Chondrocyte (in vitro differentiated cells): Measurements from ENCODE around the gene CEMIP2. TPM values are rescaled to one million over a fixed set of nuclear protein-coding genes. Genes with fewer than 3 reads are reported as not detected.
A peak's percentile ranks its signal among the peaks of the same experiment; 100 is the strongest.

Source experiments
- DNase-seq: peaks from one replicate; pipeline ENCODE4 v3.0.0; 2021; ENCODE audit warnings: mixed read lengths, low spot score
- H3K27ac Mint-ChIP-seq: one replicate; pipeline ENCODE4 v1.8.0; 2021; ENCODE audit warnings: mild to moderate bottlenecking, moderate library complexity, mixed read lengths; ENCODE audit not compliant: unreplicated experiment
- H3K27me3 Mint-ChIP-seq: 2 replicates; pipeline ENCODE4 v1.8.0; 2021; ENCODE audit warnings: low read depth, mixed read lengths
- H3K36me3 Mint-ChIP-seq: 2 replicates; pipeline ENCODE4 v1.8.0; 2021; ENCODE audit warnings: low read depth, mixed read lengths
- H3K4me1 Mint-ChIP-seq: 2 replicates; pipeline ENCODE4 v1.8.0; 2021; ENCODE audit warnings: low read depth, mild to moderate bottlenecking, mixed read lengths
- H3K4me3 Mint-ChIP-seq: one replicate; pipeline ENCODE4 v1.8.0; 2021; ENCODE audit warnings: mild to moderate bottlenecking, moderate library complexity, mixed read lengths; ENCODE audit not compliant: unreplicated experiment
- H3K9me3 Mint-ChIP-seq: 2 replicates; pipeline ENCODE4 v1.8.0; 2021; ENCODE audit warnings: low read depth, mixed read lengths
- total RNA-seq: library from RNA; stranded (reverse); gene quantifications from 3 replicates; pipeline ENCODE4 v1.2.1, GENCODE V29; 2021
- TF ChIP-seq, protein P1 (sequence below): fragments of 200-600 bp; sonication (generic); IDR thresholded peaks from 2 replicates; pipeline ENCODE4 v1.5.0; 2021; ENCODE audit warnings: antibody characterized with exemption, mild to moderate bottlenecking, moderate library complexity

Gene CEMIP2
- total RNA-seq, 1 donor from 2014 or later: 23.3 TPM

- no peaks in the 10 kb centered on the region for H3K27me3 Mint-ChIP-seq
- DNase-seq: no peak
- peaks cover 50% of the 10 kb centered on the region for H3K4me1 Mint-ChIP-seq
- no peaks in the 10 kb centered on the region for H3K9me3 Mint-ChIP-seq
- peaks cover 6% of the 10 kb centered on the region for H3K36me3 Mint-ChIP-seq
- peak overlapping the region; percentile 55 for H3K27ac Mint-ChIP-seq
- TF ChIP-seq, protein P1, sequence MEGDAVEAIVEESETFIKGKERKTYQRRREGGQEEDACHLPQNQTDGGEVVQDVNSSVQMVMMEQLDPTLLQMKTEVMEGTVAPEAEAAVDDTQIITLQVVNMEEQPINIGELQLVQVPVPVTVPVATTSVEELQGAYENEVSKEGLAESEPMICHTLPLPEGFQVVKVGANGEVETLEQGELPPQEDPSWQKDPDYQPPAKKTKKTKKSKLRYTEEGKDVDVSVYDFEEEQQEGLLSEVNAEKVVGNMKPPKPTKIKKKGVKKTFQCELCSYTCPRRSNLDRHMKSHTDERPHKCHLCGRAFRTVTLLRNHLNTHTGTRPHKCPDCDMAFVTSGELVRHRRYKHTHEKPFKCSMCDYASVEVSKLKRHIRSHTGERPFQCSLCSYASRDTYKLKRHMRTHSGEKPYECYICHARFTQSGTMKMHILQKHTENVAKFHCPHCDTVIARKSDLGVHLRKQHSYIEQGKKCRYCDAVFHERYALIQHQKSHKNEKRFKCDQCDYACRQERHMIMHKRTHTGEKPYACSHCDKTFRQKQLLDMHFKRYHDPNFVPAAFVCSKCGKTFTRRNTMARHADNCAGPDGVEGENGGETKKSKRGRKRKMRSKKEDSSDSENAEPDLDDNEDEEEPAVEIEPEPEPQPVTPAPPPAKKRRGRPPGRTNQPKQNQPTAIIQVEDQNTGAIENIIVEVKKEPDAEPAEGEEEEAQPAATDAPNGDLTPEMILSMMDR: no peak
- no peak overlapping the region for H3K4me3 Mint-ChIP-seq
Measured at GRCh38 chr9:71681708-71682272, 86.5 kb downstream of the CEMIP2 start.

DNA sequence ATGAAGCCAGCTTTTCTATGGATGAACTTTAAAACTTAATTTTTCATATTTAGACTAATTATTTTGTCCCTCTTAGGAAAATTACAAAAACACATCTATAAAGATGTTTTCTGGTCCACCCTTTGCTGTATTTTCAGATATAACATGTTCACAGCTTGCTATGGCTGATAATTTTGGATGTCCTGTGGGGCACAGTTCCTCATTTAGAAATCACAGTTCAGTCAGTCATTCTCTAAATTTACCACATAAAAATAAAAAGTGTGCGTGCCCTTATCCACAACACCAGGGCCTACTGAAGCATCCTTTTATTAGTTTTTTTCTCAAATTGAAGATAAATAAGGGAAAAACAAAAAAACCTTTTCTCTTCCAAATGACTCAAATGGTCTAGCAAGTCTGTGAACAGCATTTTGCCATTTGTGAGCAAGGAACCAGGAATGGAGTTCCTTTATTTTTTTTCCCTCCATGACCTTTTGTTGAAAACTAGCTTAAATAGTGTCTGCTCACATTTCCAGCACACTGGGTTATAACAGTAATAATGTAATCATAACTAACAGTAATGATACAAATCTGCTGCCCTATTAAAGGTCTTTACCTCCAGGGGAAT is 87.1 kb downstream of the CEMIP2 start:
- TF ChIP-seq, protein P1: no peak
- no peak for DNase-seq
- peaks cover 6% of the 10 kb centered on the region for H3K36me3 Mint-ChIP-seq
- H3K4me1 Mint-ChIP-seq: peaks cover 50% of the 10 kb centered on the region
- H3K4me3 Mint-ChIP-seq: no peak overlapping the region
- H3K27me3 Mint-ChIP-seq: no peaks in the 10 kb centered on the region
- no peaks in the 10 kb centered on the region for H3K9me3 Mint-ChIP-seq
- H3K27ac Mint-ChIP-seq: peak overlapping the region; percentile 55

DNA sequence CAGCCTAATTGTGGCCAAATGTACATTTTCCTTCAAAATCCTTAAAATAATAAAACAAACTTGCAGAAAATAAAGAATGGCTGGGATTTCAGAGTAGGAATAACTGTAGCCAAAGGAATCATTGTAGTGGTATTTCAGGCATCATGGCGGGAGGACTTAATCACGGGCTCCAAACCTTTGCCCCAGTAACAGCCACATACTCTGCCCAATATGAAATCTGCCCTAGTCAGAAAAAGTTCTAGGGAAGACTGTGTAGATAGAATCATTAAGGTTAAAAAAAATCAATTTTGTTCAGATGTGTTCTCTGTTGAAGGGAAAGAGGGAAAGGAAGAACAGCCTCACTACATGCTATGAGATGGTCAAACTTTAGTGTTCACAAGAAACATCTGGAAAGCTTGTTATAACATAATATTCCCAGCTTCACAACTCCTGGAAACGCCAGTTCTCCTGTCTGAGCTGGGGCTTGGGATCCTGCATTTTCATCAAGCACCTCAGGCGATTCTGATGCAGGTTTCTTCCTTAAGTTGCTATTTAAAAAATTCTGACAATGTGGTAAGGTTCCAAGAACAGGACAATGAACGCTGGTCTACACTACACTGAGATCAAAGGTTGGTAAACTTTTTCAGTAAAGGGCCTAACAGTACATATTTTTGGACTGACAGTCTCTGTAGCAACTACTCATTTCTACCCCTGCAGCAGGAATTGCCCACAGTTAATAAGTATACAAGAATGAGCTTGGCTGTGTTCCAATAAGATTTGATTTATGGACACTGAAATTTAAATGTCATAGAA is 87.9 kb downstream of the CEMIP2 start:
- Mint-ChIP-seq H3K36me3 (peaks cover 1% of the 10 kb centered on the region), H3K4me1 (peaks cover 50% of the 10 kb centered on the region), H3K27me3 (no peaks in the 10 kb centered on the region), H3K9me3 (peaks cover 3% of the 10 kb centered on the region), H3K27ac (peak overlapping the region; percentile 73), H3K4me3 (no peak overlapping the region)
- TF ChIP-seq, protein P1: no peak
- DNase-seq: no peak

- H3K9me3 Mint-ChIP-seq: peaks cover 3% of the 10 kb centered on the region
- H3K4me1 Mint-ChIP-seq: peaks cover 50% of the 10 kb centered on the region
- no peaks in the 10 kb centered on the region for H3K27me3 Mint-ChIP-seq
- H3K4me3 Mint-ChIP-seq: no peak overlapping the region
- no peak overlapping the region for H3K27ac Mint-ChIP-seq
- TF ChIP-seq, protein P1: no peak
- no peak for DNase-seq
- H3K36me3 Mint-ChIP-seq: no peaks in the 10 kb centered on the region
Measured at GRCh38 chr9:71678999-71679398, 89.3 kb downstream of the CEMIP2 start.

GRCh38 chr9:71677209-71677608 is 91.1 kb downstream of the CEMIP2 start:
- no peak overlapping the region for H3K27ac Mint-ChIP-seq
- H3K36me3 Mint-ChIP-seq: no peaks in the 10 kb centered on the region
- DNase-seq: no peak
- no peaks in the 10 kb centered on the region for H3K27me3 Mint-ChIP-seq
- no peak overlapping the region for H3K4me3 Mint-ChIP-seq
- H3K4me1 Mint-ChIP-seq: peaks cover 49% of the 10 kb centered on the region
- TF ChIP-seq, protein P1: no peak
- peaks cover 3% of the 10 kb centered on the region for H3K9me3 Mint-ChIP-seq
